CD4-positive, alpha-beta memory T cell (primary cell): Measurements from ENCODE around the gene SIGMAR1. TPM values are rescaled to one million over a fixed set of nuclear protein-coding genes. Genes with fewer than 3 reads are reported as not detected.

Experiments used
- CTCF ChIA-PET: fragments of 350-600 bp; sonication (Branson Sonifier 250); formaldehyde crosslinking; loops from one replicate; lab custom pipeline; 2021; ENCODE audit warnings: inconsistent platforms; ENCODE audit not compliant: partially characterized antibody; lab: Charles Lee
- POLR2A ChIA-PET: fragments of 350-600 bp; sonication (Branson Sonifier 250); formaldehyde crosslinking; loops from one replicate; lab custom pipeline; 2021; ENCODE audit not compliant: partially characterized antibody; lab: Charles Lee
- DNase-seq, 5 donors: peaks; one replicate each; pipeline versions ENCODE4 v3.0.0 to v3.0.0-alpha.2; 2020 to 2022; ENCODE audit warnings: mixed read lengths in 1 of 5
- H3K27ac ChIP-seq: one replicate; pipeline ENCODE4 v1.7.0; 2013; ENCODE audit warnings: low read depth, low read length
- H3K27me3 ChIP-seq: 2 replicates; pipeline ENCODE4 v1.7.0; 2013; ENCODE audit warnings: mild to moderate bottlenecking, low read length, moderate library complexity; ENCODE audit not compliant: insufficient read depth
- H3K36me3 ChIP-seq: 2 replicates; pipeline ENCODE4 v1.7.0; 2013; ENCODE audit warnings: mild to moderate bottlenecking, low read length, moderate library complexity; ENCODE audit not compliant: insufficient read depth
- H3K4me1 ChIP-seq: 2 replicates; pipeline ENCODE4 v1.7.0; 2013; ENCODE audit warnings: mild to moderate bottlenecking, low read length, moderate library complexity; ENCODE audit not compliant: insufficient read depth
- H3K4me3 ChIP-seq, 2 donors: one replicate each; pipeline ENCODE4 v1.7.0; 2013; ENCODE audit warnings: low read length in 2 of 2, mild to moderate bottlenecking in 1 of 2
- H3K9me3 ChIP-seq, 2 donors: one replicate each; pipeline ENCODE4 v1.7.0; 2013; ENCODE audit warnings: low read length in 2 of 2, control low read depth in 1 of 2; ENCODE audit not compliant: control insufficient read depth in 1 of 2
- H3K27ac Mint-ChIP-seq, 7 donors: one replicate each; pipeline ENCODE4 v1.8.0; 2020 to 2021; ENCODE audit warnings: mixed read lengths in 7 of 7, mild to moderate bottlenecking in 6 of 7, inconsistent platforms in 3 of 7, moderate library complexity in 3 of 7
- H3K27me3 Mint-ChIP-seq, 2 donors: one replicate each; pipeline ENCODE4 v1.8.0; 2020 to 2021; ENCODE audit warnings: mixed read lengths in 2 of 2
- H3K36me3 Mint-ChIP-seq, 2 donors: one replicate each; pipeline ENCODE4 v1.8.0; 2020 to 2021; ENCODE audit warnings: mixed read lengths in 2 of 2, inconsistent platforms in 1 of 2, mild to moderate bottlenecking in 1 of 2
- H3K4me1 Mint-ChIP-seq, 4 donors: one replicate each; pipeline ENCODE4 v1.8.0; 2020 to 2021; ENCODE audit warnings: mixed read lengths in 4 of 4, mild to moderate bottlenecking in 1 of 4
- H3K4me3 Mint-ChIP-seq, 8 donors: one replicate each; pipeline ENCODE4 v1.8.0; 2020 to 2021; ENCODE audit warnings: mixed read lengths in 8 of 8, mild to moderate bottlenecking in 7 of 8, moderate library complexity in 6 of 8, inconsistent platforms in 3 of 8
- H3K9me3 Mint-ChIP-seq, 8 donors: one replicate each; pipeline ENCODE4 v1.8.0; 2020 to 2021; ENCODE audit warnings: mixed read lengths in 8 of 8, mild to moderate bottlenecking in 5 of 8, inconsistent platforms in 3 of 8, moderate library complexity in 1 of 8
- intact Hi-C: fragments of 100-400 bp; cut with micrococcal nuclease; formaldehyde crosslinking; loops from one replicate; pipeline ENCODE4 v1.15.1; 2023
- polyA plus RNA-seq, 2 donors: library from polyadenylated mRNA; unstranded; fragments of 300-500 nt; fragmentation: Illumina TruSeq; gene quantifications; one replicate each; pipeline ENCODE4 v1.2.3, GENCODE V29; 2021
- total RNA-seq, 2 experiments: library from RNA; stranded (reverse); gene quantifications; one replicate each; pipeline ENCODE4 v1.2.3, GENCODE V29; 2021

The SIGMAR1 gene
- total and polyA plus RNA-seq, 4 experiments from 2014 or later, result 56.1 to 193 (median 92.6) TPM

DNA sequence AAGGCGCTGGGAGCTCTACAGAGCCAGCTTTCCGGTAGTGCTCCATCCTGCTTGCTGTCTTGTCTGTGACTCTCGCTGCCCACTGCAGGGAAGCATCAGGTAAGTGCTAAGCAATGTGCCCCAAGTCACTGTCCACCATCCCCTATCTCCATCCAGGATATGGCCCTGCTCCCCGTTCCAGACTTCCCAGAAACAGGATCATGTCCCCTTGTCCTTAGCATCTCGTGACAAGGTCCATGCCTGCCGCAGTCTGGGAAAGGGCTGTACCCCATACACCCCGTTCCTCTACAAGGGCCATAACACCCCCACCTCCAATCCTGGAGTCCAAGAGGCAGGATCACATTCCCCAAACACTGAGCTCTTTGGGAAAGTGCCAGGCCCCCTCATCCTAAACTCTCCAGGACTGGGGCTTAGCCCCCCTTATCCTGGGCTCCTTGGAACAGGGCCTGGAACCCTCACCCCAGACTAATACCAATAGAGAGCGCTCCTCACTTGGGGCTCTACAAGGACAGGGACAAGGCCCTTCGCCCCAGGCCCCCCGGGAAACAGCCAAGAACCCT lies 26.3 kb downstream of the SIGMAR1 start:
- Histone ChIP-seq H3K27me3 (no peaks in the 10 kb centered on the region), H3K36me3 (peaks cover 18% of the 10 kb centered on the region), H3K4me1 (peaks cover 19% of the 10 kb centered on the region), H3K9me3 (no peaks in the 10 kb centered on the region), H3K4me3 (peak overlapping the region; percentile 81 to 88), H3K27ac (peak overlapping the region; percentile 71)
- DNase-seq, result no peak
- H3K4me3 Mint-ChIP-seq, result peak overlapping the region; percentile 87 to 99 (median 92)
- no peaks in the 10 kb centered on the region for H3K27me3 Mint-ChIP-seq
- H3K4me1 Mint-ChIP-seq, result peaks cover 7 to 31% (median 24%) of the 10 kb centered on the region in 4 donors
- ChIA-PET POLR2A (interaction anchor here (0.9 to 4.4 kb wide), 6 partner anchors 9 to 229 kb away, joined by 3 to 106 read pairs (median 15); partner anchors contain the start of genes ARID3C, CCL27, DCTN3 and GALT), CTCF (interaction anchor here (0.8 to 8.4 kb wide), 8 partner anchors 9 to 91 kb away, joined by 3 to 235 read pairs (median 12); partner anchors contain the start of genes ARID3C, DCTN3 and SIGMAR1)
- no peaks in the 10 kb centered on the region for H3K9me3 Mint-ChIP-seq
- peaks cover 3 to 29% of the 10 kb centered on the region in 2 donors for H3K36me3 Mint-ChIP-seq
- intact Hi-C loops, result loop anchor here (5.0 kb wide), 2 partner anchors 36 to 794 kb away; partner anchors contain the start of genes GALT and UBE2R2
- H3K27ac Mint-ChIP-seq, result peak overlapping the region; percentile 83 to 97 (median 96)

DNA sequence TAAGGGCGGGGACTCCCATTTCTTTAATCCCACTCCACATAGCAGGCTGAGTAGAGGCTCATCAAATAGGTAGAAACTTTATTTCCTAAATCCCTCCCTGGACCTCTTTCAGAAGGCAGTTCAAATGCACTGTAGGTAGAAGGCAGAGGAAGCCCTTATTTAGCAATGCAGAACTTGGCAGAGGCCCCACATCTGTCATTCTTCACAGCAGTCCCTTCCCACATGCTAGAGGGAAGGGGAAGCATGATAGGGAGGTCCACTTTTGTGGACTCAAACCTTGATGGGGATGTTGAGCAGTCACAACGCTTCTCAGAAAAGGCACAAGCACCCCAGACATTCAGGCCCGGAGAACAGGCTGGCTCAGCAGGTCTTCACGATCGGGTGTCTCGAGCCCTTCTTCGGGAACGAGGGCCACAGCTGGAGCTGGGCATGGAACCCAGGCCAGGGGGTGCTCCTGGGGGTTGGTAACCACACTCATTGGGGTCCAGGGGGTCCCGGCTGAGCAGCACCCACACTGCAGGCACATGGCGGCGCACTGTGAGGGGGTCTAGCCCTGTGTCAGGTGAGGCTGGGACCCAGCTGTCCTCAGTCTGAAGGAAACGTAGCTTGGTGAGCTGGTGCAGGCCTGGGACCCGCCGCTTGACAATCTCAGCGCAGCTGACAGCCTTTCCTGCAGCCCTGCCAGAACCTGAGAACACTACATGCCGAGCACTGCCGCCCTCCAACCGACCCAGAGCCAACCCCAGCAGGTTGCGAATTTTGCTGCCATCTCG lies 27.0 kb downstream of the SIGMAR1 start:
- Mint-ChIP-seq H3K9me3 (no peaks in the 10 kb centered on the region), H3K4me3 (peak overlapping the region; percentile 64 to 93 (median 92)), H3K27ac (peak overlapping the region in 4 of 7 donors; percentile 37 to 97 (median 90)), H3K4me1 (peaks cover 7 to 31% (median 23%) of the 10 kb centered on the region in 4 donors), H3K36me3 (peaks cover 0 to 22% of the 10 kb centered on the region in 2 donors), H3K27me3 (no peaks in the 10 kb centered on the region)
- H3K4me3 ChIP-seq, result peak overlapping the region in 1 of 2 donors; percentile 81
- CTCF ChIA-PET, result interaction anchor here (0.8 to 8.4 kb wide), 7 partner anchors 8 to 92 kb away, joined by 3 to 235 read pairs (median 8); partner anchors contain the start of genes ARID3C, DCTN3 and SIGMAR1
- no peaks in the 10 kb centered on the region for H3K27me3 ChIP-seq
- POLR2A ChIA-PET, result interaction anchor here (0.9 to 4.4 kb wide), 6 partner anchors 10 to 229 kb away, joined by 3 to 106 read pairs (median 15); partner anchors contain the start of genes ARID3C, CCL27, DCTN3 and GALT
- peaks cover 19% of the 10 kb centered on the region for H3K4me1 ChIP-seq
- H3K9me3 ChIP-seq, result no peaks in the 10 kb centered on the region
- peak overlapping the region; percentile 71 for H3K27ac ChIP-seq
- no peak for DNase-seq
- intact Hi-C loops, result loop anchor here (5.0 kb wide), 2 partner anchors 37 to 793 kb away; partner anchors contain the start of genes GALT and UBE2R2
- H3K36me3 ChIP-seq, result peaks cover 14% of the 10 kb centered on the region

DNA sequence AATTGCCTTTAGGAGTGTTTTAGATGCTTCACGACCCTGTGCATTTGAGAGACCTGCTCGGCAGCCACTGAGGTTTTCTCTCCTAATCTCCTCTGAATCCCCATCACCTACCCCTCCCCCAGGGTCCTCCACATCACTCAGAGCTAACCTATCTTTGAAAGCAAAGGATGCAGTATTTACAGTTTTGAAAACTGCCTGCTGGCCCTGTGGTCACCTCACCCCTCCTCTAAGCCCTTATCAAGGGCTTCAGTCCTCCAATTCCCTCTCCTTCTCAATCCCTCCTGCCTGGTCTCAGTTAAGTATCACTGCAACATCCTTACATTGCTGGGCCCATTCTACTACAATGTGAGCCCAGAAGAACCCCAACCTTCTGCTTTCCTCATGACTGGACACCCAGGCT lies 30.3 kb downstream of the SIGMAR1 start:
- no peak overlapping the region for H3K4me3 Mint-ChIP-seq
- H3K27ac Mint-ChIP-seq, result no peak overlapping the region
- ChIA-PET POLR2A (interaction anchor here (1.5 kb wide), 1 partner anchor 30 kb away, joined by 5 read pairs; the partner anchor contains the start of gene SIGMAR1), CTCF (interaction anchor here (0.8 to 5.6 kb wide), 3 partner anchors 12 to 28 kb away, joined by 3 to 70 read pairs (median 21); partner anchors contain the start of gene SIGMAR1)
- Histone ChIP-seq H3K27ac (no peak overlapping the region), H3K36me3 (no peaks in the 10 kb centered on the region), H3K4me1 (peaks cover 11% of the 10 kb centered on the region), H3K4me3 (no peak overlapping the region), H3K27me3 (no peaks in the 10 kb centered on the region), H3K9me3 (no peaks in the 10 kb centered on the region)
- H3K9me3 Mint-ChIP-seq, result no peaks in the 10 kb centered on the region
- intact Hi-C loops, result no loop called here
- DNase-seq, result no peak
- peaks cover 0 to 6% of the 10 kb centered on the region in 2 donors for H3K36me3 Mint-ChIP-seq
- peaks cover 0 to 2% of the 10 kb centered on the region in 2 donors for H3K27me3 Mint-ChIP-seq
- H3K4me1 Mint-ChIP-seq, result peaks cover 5 to 22% (median 14%) of the 10 kb centered on the region in 4 donors

DNA sequence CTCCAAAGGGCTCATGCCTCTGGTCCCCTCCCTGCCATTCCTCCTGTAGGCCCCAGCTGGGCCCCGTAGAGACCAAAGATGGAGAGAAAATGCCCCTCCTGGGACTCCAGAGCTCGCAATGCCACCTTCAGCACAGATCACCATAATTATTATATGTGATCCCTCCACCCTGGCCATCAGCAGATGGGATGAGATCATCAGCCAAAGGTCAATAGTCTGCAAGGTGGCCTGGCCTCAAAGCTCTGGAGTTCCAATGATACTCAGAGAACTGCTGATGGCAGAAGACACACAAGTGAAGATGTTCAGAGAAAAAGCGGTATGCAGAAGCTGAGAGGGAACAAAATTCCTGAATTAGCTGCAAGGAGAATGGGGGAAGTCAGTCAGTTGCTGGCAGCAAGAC lies 30.7 kb downstream of the SIGMAR1 start:
- ChIA-PET CTCF (interaction anchor here (0.8 to 5.6 kb wide), 5 partner anchors 8 to 203 kb away, joined by 3 to 70 read pairs (median 20); partner anchors contain the start of gene SIGMAR1), POLR2A (interaction anchor here (1.5 kb wide), 1 partner anchor 31 kb away, joined by 5 read pairs; the partner anchor contains the start of gene SIGMAR1)
- intact Hi-C loops, result no loop called here
- Mint-ChIP-seq H3K36me3 (peaks cover 0 to 3% of the 10 kb centered on the region in 2 donors), H3K27ac (no peak overlapping the region), H3K9me3 (no peaks in the 10 kb centered on the region), H3K4me3 (no peak overlapping the region), H3K27me3 (peaks cover 0 to 2% of the 10 kb centered on the region in 2 donors), H3K4me1 (peaks cover 5 to 19% (median 12%) of the 10 kb centered on the region in 4 donors)
- Histone ChIP-seq H3K9me3 (no peaks in the 10 kb centered on the region), H3K36me3 (no peaks in the 10 kb centered on the region), H3K4me3 (no peak overlapping the region), H3K4me1 (peaks cover 10% of the 10 kb centered on the region), H3K27me3 (no peaks in the 10 kb centered on the region), H3K27ac (no peak overlapping the region)
- no peak for DNase-seq

DNA sequence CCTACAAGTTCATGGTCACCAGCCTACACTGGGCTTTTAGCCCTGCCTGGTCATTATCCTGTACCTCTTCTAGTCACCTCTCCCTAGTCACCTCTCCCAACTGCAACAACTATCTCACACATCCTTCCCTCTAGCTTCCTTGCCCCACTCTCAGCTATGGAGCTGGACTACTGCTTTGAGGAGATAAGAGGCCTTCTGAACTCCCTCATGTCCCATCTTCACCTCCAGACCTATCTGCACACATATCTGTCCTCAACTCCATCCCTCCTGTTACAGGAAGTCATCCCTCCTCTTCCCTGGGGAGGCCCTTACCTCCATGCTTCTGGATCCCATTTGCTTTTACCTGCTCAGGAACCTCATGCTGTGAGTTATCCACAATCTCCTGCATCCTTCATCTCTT lies 31.4 kb downstream of the SIGMAR1 start:
- Histone ChIP-seq H3K4me1 (peaks cover 5% of the 10 kb centered on the region), H3K27ac (no peak overlapping the region), H3K27me3 (no peaks in the 10 kb centered on the region), H3K4me3 (no peak overlapping the region), H3K9me3 (no peaks in the 10 kb centered on the region), H3K36me3 (no peaks in the 10 kb centered on the region)
- ChIA-PET CTCF (interaction anchor here (0.6 to 5.6 kb wide), 6 partner anchors 8 to 451 kb away, joined by 3 to 70 read pairs (median 12); partner anchors contain the start of gene SIGMAR1), POLR2A (interaction anchor here (1.5 kb wide), 1 partner anchor 31 kb away, joined by 5 read pairs; the partner anchor contains the start of gene SIGMAR1)
- Mint-ChIP-seq H3K27ac (no peak overlapping the region), H3K36me3 (peaks cover 0 to 2% of the 10 kb centered on the region in 2 donors), H3K4me3 (no peak overlapping the region), H3K4me1 (peaks cover 3 to 14% (median 8%) of the 10 kb centered on the region in 4 donors), H3K27me3 (peaks cover 0 to 2% of the 10 kb centered on the region in 2 donors), H3K9me3 (no peaks in the 10 kb centered on the region)
- intact Hi-C loops, result no loop called here
- no peak for DNase-seq

DNA sequence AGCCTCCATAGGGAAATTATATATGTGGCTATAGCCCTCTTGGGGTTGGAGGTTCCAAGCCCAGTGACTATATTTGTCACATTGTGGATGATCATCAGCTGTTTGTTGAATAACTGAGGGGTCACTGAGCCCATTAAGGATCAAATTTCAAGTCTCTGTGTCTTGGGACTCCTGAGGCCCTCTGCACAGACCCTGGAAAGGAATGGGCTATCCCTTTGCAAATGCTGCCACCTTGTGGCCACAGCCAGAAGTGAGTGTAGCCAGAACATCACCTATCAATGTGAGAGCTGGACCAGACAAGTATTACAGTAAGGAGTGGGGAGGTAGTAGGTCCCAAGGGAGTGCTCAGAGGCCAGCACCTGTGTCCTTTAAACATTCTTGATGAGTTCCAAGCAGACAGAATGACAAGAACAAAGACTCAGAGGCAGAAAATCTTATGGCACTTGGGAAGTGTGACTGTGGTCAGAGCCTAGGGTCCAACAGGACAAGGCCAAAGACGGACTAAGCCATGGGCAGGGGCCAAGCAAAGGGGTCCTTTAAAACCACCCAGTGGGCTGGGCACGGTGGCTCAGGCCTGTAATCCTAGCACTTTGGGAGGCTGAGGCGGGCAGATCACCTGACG lies 33.9 kb downstream of the SIGMAR1 start:
- Histone ChIP-seq H3K27me3 (no peaks in the 10 kb centered on the region), H3K9me3 (no peaks in the 10 kb centered on the region), H3K36me3 (no peaks in the 10 kb centered on the region), H3K4me1 (no peaks in the 10 kb centered on the region), H3K4me3 (no peak overlapping the region), H3K27ac (no peak overlapping the region)
- no peak overlapping the region for H3K4me3 Mint-ChIP-seq
- H3K9me3 Mint-ChIP-seq, result no peaks in the 10 kb centered on the region
- POLR2A ChIA-PET, result no interaction called here
- no peak overlapping the region for H3K27ac Mint-ChIP-seq
- peaks cover 0 to 2% (median 0%) of the 10 kb centered on the region in 4 donors for H3K4me1 Mint-ChIP-seq
- intact Hi-C loops, result loop anchor here (1.0 to 5.0 kb wide), 2 partner anchors 34 to 166 kb away; partner anchors contain the start of gene SIGMAR1
- DNase-seq, result peak; percentile 67 to 78 (median 74)
- H3K27me3 Mint-ChIP-seq, result peaks cover 0 to 3% of the 10 kb centered on the region in 2 donors
- no peaks in the 10 kb centered on the region for H3K36me3 Mint-ChIP-seq
- CTCF ChIA-PET, result interaction anchor here (0.6 to 5.6 kb wide), 28 partner anchors 9 to 614 kb away, joined by 3 to 70 read pairs (median 4); partner anchors contain the start of genes ARID3C, CCL27, DCTN3 and GALT
